ENCODE measurements around the gene ABLIM2. TPM values are rescaled to one million over a fixed set of nuclear protein-coding genes. Genes with fewer than 3 reads are reported as not detected.
A peak's percentile ranks its signal among the peaks of the same experiment; 100 is the strongest.

The ABLIM2 gene
- total and polyA plus RNA-seq, 10 of the 15 experiments (the other 5 are each of a cell fraction or from before 2014, with no cell fraction given): 0.03 to 0.15 (median 0.05) TPM; not detected in 7

DNA sequence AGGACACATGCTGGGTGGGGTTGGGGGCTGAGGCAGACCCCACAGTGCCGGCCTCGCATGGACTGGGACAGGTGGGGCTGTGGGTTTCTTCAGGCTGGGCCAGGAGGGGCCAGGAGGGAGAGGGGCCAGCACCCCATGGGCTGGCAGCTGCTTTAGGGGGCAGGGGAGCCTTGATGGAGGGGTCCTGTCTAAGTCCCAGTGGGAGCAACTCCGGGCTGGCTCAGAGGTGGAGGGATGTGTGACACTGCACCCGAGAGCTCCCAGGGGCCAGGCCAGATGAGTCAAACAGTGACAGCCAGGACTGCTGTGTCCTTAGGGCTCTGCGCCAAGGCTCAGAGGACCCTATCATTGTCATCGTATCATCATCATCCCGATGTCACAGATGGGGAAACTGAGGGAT is 4.4 kb upstream of the ABLIM2 start:
- H3K27ac ChIP-seq (ENCODE audit: control insufficient read depth, insufficient read depth): no peak overlapping the region
- no TSS peak for BruUV-seq (replicated peaks)
- in situ Hi-C loops (cut with MboI): no loop called here
- no peaks in the 10 kb centered on the region for H4K20me1 ChIP-seq (ENCODE audit: control insufficient read depth, insufficient read depth)
- no peak for TF ChIP-seq YY1 (IDR thresholded peaks at IDR 0.05; ENCODE audit: low read depth, low read length)
- TF ChIP-seq, protein P1, sequence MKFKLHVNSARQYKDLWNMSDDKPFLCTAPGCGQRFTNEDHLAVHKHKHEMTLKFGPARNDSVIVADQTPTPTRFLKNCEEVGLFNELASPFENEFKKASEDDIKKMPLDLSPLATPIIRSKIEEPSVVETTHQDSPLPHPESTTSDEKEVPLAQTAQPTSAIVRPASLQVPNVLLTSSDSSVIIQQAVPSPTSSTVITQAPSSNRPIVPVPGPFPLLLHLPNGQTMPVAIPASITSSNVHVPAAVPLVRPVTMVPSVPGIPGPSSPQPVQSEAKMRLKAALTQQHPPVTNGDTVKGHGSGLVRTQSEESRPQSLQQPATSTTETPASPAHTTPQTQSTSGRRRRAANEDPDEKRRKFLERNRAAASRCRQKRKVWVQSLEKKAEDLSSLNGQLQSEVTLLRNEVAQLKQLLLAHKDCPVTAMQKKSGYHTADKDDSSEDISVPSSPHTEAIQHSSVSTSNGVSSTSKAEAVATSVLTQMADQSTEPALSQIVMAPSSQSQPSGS (IDR thresholded peaks at IDR 0.05; ENCODE audit: low read length): no peak
- no peak for TF ChIP-seq ATF7 (IDR thresholded peaks at IDR 0.05; ENCODE audit: low read depth)
- TF ChIP-seq NR2F1 (conservative IDR thresholded peaks at IDR 0.05): 0 out of 2 replicates have a peak, but pooled peaks have one; percentile 7
- TF ChIP-seq NFYA (IDR thresholded peaks at IDR 0.05; ENCODE audit: borderline replicate concordance, low read depth, low read length): no peak
- TF ChIP-seq MEF2A (IDR thresholded peaks at IDR 0.05; ENCODE audit: insufficient read depth, low read depth, low read length): no peak
- no peaks in the 10 kb centered on the region for H3K36me3 ChIP-seq (ENCODE audit: control insufficient read depth in 2 of 2, insufficient read depth in 2 of 2, low read length in 1 of 2)
- no peak overlapping the region for H3K9ac ChIP-seq (ENCODE audit: control insufficient read depth, insufficient read depth, low read length)
- no peak overlapping the region for H2AFZ ChIP-seq (ENCODE audit: control insufficient read depth, low read depth, low read length)
- H3K27me3 ChIP-seq (replicated peaks in 1 of 2; ENCODE audit: control insufficient read depth in 2 of 2, insufficient read depth in 2 of 2, low read length in 1 of 2): no peaks in the 10 kb centered on the region
- RAD21 ChIA-PET (ENCODE audit: unreplicated experiment): no interaction called here
- FAIRE-seq: no peak
- POLR2A ChIA-PET: interaction anchor here (0.7 kb wide), 1 partner anchor 166 kb away, joined by 5 read pairs; no protein-coding TSS in a partner anchor
- DNase-seq (ENCODE audit: low read depth, low spot score): no peak
- H3K4me1 ChIP-seq (ENCODE audit: control insufficient read depth, insufficient read depth, low read length): peaks cover 5% of the 10 kb centered on the region
- SMC1A ChIA-PET (ENCODE audit: uncharacterized antibody, unreplicated experiment): interaction anchor here (1.0 to 1.5 kb wide), 3 partner anchors 9 to 39 kb away, joined by 3 to 4 read pairs (median 3); no protein-coding TSS in a partner anchor
- 13% methylated on average over 7 of the region's 7 CpGs for WGBS (ENCODE audit: insufficient coverage, insufficient replicate concordance, low lambda C conversion rate, missing lambda C conversion rate)
- intact Hi-C loops (cut with micrococcal nuclease; ENCODE audit: unreplicated experiment): no loop called here
- CTCF ChIA-PET: no interaction called here
- H3K79me2 ChIP-seq (ENCODE audit: control insufficient read depth, insufficient read depth, low read length): no peaks in the 10 kb centered on the region; the same call in 1 of the 2 replicates
- H3K4me2 ChIP-seq (ENCODE audit: control insufficient read depth, insufficient read depth): peak overlapping the region; percentile 35; the same call in 1 of the 2 replicates
- no peaks in the 10 kb centered on the region; the same call in 2 of the 3 replicates for H3K9me3 ChIP-seq (replicated peaks; ENCODE audit: control insufficient read depth, insufficient read depth, low read length)
- H3K4me3 ChIP-seq: no peak overlapping the region
- no peak for ATAC-seq

DNA sequence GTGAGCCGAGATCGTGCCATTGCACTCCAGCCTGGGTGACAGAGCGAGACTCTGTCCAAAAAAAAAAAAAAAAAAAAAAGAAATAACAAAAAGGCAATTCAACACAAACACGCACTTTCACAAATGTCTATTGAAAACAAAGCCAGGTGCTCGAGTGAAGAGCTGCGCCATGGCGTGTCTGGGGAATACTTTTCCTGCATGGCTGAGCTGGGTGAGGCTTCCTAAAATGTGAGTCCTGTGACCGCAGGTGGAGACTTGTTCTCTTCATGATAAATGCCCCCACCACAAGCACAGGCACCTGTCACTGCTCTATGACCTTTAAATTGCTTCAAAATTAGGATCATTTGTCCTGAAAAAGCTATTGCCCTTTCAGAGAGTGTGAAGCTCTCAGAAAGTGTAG is 4.0 kb upstream of the ABLIM2 start:
- FAIRE-seq: no peak
- 3% methylated on average over 8 of the region's 8 CpGs for WGBS (ENCODE audit: insufficient coverage, insufficient replicate concordance, low lambda C conversion rate, missing lambda C conversion rate)
- ATAC-seq: no peak

More for the DNA sequence above, 4.0 kb upstream of the ABLIM2 start:
- RAD21 ChIA-PET (ENCODE audit: unreplicated experiment): no interaction called here
- no peaks in the 10 kb centered on the region; the same call in 2 of the 3 replicates for H3K9me3 ChIP-seq (replicated peaks; ENCODE audit: control insufficient read depth, insufficient read depth, low read length)
- DNase-seq (ENCODE audit: low read depth, low spot score): no peak
- no peaks in the 10 kb centered on the region; the same call in 1 of the 2 replicates for H3K79me2 ChIP-seq (ENCODE audit: control insufficient read depth, insufficient read depth, low read length)
- H3K27ac ChIP-seq (ENCODE audit: control insufficient read depth, insufficient read depth): no peak overlapping the region
- POLR2A ChIA-PET: interaction anchor here (0.7 kb wide), 1 partner anchor 167 kb away, joined by 5 read pairs; no protein-coding TSS in a partner anchor
- SMC1A ChIA-PET (ENCODE audit: uncharacterized antibody, unreplicated experiment): interaction anchor here (1.0 to 1.5 kb wide), 3 partner anchors 10 to 39 kb away, joined by 3 to 4 read pairs (median 3); no protein-coding TSS in a partner anchor
- intact Hi-C loops (cut with micrococcal nuclease; ENCODE audit: unreplicated experiment): no loop called here
- H3K9ac ChIP-seq (ENCODE audit: control insufficient read depth, insufficient read depth, low read length): no peak overlapping the region
- CTCF ChIA-PET: no interaction called here
- no TSS peak for BruUV-seq (replicated peaks)
- no peaks in the 10 kb centered on the region for H3K27me3 ChIP-seq (replicated peaks in 1 of 2; ENCODE audit: control insufficient read depth in 2 of 2, insufficient read depth in 2 of 2, low read length in 1 of 2)
- no peaks in the 10 kb centered on the region for H4K20me1 ChIP-seq (ENCODE audit: control insufficient read depth, insufficient read depth)
- H3K4me2 ChIP-seq (ENCODE audit: control insufficient read depth, insufficient read depth): peak overlapping the region; percentile 35; the same call in 1 of the 2 replicates
- H3K36me3 ChIP-seq (ENCODE audit: control insufficient read depth in 2 of 2, insufficient read depth in 2 of 2, low read length in 1 of 2): no peaks in the 10 kb centered on the region
- in situ Hi-C loops (cut with MboI): no loop called here
- no peak overlapping the region for H2AFZ ChIP-seq (ENCODE audit: control insufficient read depth, low read depth, low read length)
- no peak overlapping the region for H3K4me3 ChIP-seq
- H3K4me1 ChIP-seq (ENCODE audit: control insufficient read depth, insufficient read depth, low read length): peaks cover 5% of the 10 kb centered on the region
- TF ChIP-seq MTA3 (IDR thresholded peaks at IDR 0.05; ENCODE audit: borderline replicate concordance, low read length) (no peak), RUNX3 (IDR thresholded peaks at IDR 0.05; ENCODE audit: low read length) (peak; percentile 19; the same call in 1 of the 2 replicates), TCF12 (IDR thresholded peaks at IDR 0.05; ENCODE audit: low read depth, low read length) (0 out of 2 replicates have a peak, but pooled peaks have one; percentile 15), ZNF384 (IDR thresholded peaks at IDR 0.05; ENCODE audit: borderline replicate concordance, low read depth, low read length) (peak; percentile 16; the same call in 1 of the 2 replicates), MTA2 (IDR thresholded peaks at IDR 0.05; ENCODE audit: low read depth) (0 out of 2 replicates have a peak, but pooled peaks have one; percentile 15), MEF2B (IDR thresholded peaks at IDR 0.05; ENCODE audit: partially characterized antibody, poor library complexity, severe bottlenecking) (peak; percentile 30), CBX5 (IDR thresholded peaks at IDR 0.05; ENCODE audit: low read depth) (no peak), NR2F1 (conservative IDR thresholded peaks at IDR 0.05) (0 out of 2 replicates have a peak, but pooled peaks have one; percentile 30), EP300 (IDR thresholded peaks at IDR 0.05; ENCODE audit: borderline replicate concordance in 1 of 2, control insufficient read depth in 1 of 2, low read depth in 2 of 2, low read length in 2 of 2) (peak in 1 of 2 experiments; percentile 57; a peak in 1 of 4 replicates), PAX5 (IDR thresholded peaks at IDR 0.05; ENCODE audit: borderline replicate concordance, low read depth, low read length) (0 out of 2 replicates have a peak, but pooled peaks have one; percentile 29)
